Kidney epithelial cell (primary cell): ENCODE measurements around the gene RIC3. TPM values are rescaled to one million over a fixed set of nuclear protein-coding genes. Genes with fewer than 3 reads are reported as not detected.

ENCODE experiments used
- DNase-seq: peaks from one replicate; pipeline ENCODE4 v3.0.0-alpha.2; 2010; ENCODE audit warnings: low read depth
- H3K27me3 ChIP-seq: 2 replicates; pipeline ENCODE4 v1.6.0; 2011; ENCODE audit warnings: low read length; ENCODE audit not compliant: control insufficient read depth, insufficient read depth
- H3K36me3 ChIP-seq: 2 replicates; pipeline ENCODE4 v1.5.1; 2011; ENCODE audit warnings: low read length; ENCODE audit not compliant: control insufficient read depth, insufficient read depth
- H3K4me3 ChIP-seq: 2 replicates; pipeline ENCODE4 v1.5.1; 2011; ENCODE audit warnings: low read depth, mild to moderate bottlenecking, control low read depth, low read length
- CTCF ChIP-seq: IDR thresholded peaks from 2 replicates; pipeline ENCODE4 v1.5.1; 2011; ENCODE audit warnings: mild to moderate bottlenecking, moderate library complexity, low read length, control low read depth, inconsistent platforms; ENCODE audit not compliant: insufficient read depth, poor library complexity, severe bottlenecking
- total RNA-seq: library from RNA; depleted of rRNA; stranded (reverse); fragments of >200 nt; gene quantifications from 2 replicates; pipeline ENCODE4 v1.2.3, GENCODE V29; 2015

Gene RIC3
- total RNA-seq, 1 donor from 2014 or later: 19.5 TPM

- peaks cover 13% of the 10 kb centered on the region for H3K27me3 ChIP-seq
- no peaks in the 10 kb centered on the region for H3K36me3 ChIP-seq
- no peak for TF ChIP-seq CTCF
These were observed 34.5 kb upstream of the RIC3 start for GRCh38 chr11:8203414-8203715.

GRCh38 chr11:8202516-8203413, 33.9 kb upstream of the RIC3 start:
- no peak for TF ChIP-seq CTCF
- H3K27me3 ChIP-seq: peaks cover 13% of the 10 kb centered on the region
- no peak overlapping the region for H3K4me3 ChIP-seq
- H3K36me3 ChIP-seq: no peaks in the 10 kb centered on the region
- no peak for DNase-seq

More at GRCh38 chr11:8203414-8203715, 34.5 kb upstream of the RIC3 start:
- no peak for DNase-seq
- no peak overlapping the region for H3K4me3 ChIP-seq

GRCh38 chr11:8201644-8202365, 33.0 kb upstream of the RIC3 start:
- TF ChIP-seq CTCF: no peak

GRCh38 chr11:8199676-8200075, 30.9 kb upstream of the RIC3 start:
- peaks cover 5% of the 10 kb centered on the region for H3K27me3 ChIP-seq
- no peak overlapping the region for H3K4me3 ChIP-seq

More at GRCh38 chr11:8201644-8202365, 33.0 kb upstream of the RIC3 start:
- DNase-seq: no peak
- peaks cover 8% of the 10 kb centered on the region for H3K27me3 ChIP-seq
- no peaks in the 10 kb centered on the region for H3K36me3 ChIP-seq
- H3K4me3 ChIP-seq: no peak overlapping the region

GRCh38 chr11:8196749-8197148, 27.9 kb upstream of the RIC3 start:
- DNase-seq: no peak
- TF ChIP-seq CTCF: no peak
- Histone ChIP-seq H3K36me3 (no peaks in the 10 kb centered on the region), H3K27me3 (peaks cover 8% of the 10 kb centered on the region), H3K4me3 (no peak overlapping the region)

More at GRCh38 chr11:8199676-8200075, 30.9 kb upstream of the RIC3 start:
- no peak for DNase-seq
- TF ChIP-seq CTCF: no peak
- H3K36me3 ChIP-seq: no peaks in the 10 kb centered on the region

GRCh38 chr11:8194956-8195355, 26.1 kb upstream of the RIC3 start:
- no peak for TF ChIP-seq CTCF
- DNase-seq: no peak
- H3K36me3 ChIP-seq: no peaks in the 10 kb centered on the region
- H3K27me3 ChIP-seq: peaks cover 8% of the 10 kb centered on the region
- H3K4me3 ChIP-seq: no peak overlapping the region
